Ishikawa (cell line): ENCODE data around the gene TRIP12.

Experiments used
- CEBPB ChIP-seq: IDR thresholded peaks from 2 replicates; pipeline ENCODE4 v1.6.1; 2012
- CREB1 ChIP-seq: IDR thresholded peaks from 2 replicates; pipeline ENCODE4 v1.6.1; 2012; ENCODE audit warnings: low read depth
- EGR1 ChIP-seq: IDR thresholded peaks from 2 replicates; pipeline ENCODE4 v1.6.1; 2012
- EP300 ChIP-seq: IDR thresholded peaks from 2 replicates; pipeline ENCODE4 v1.6.1; 2012; ENCODE audit warnings: borderline replicate concordance
- FOXM1 ChIP-seq: IDR thresholded peaks from 2 replicates; pipeline ENCODE4 v1.6.1; 2012; ENCODE audit warnings: low read depth, borderline replicate concordance
- NFIC ChIP-seq: IDR thresholded peaks from 2 replicates; pipeline ENCODE4 v1.6.1; 2012
- RAD21 ChIP-seq: IDR thresholded peaks from 2 replicates; pipeline ENCODE4 v1.6.1; 2012; ENCODE audit warnings: low read depth
- TAF1 ChIP-seq: IDR thresholded peaks from 2 replicates; pipeline ENCODE4 v1.6.1; 2012; ENCODE audit warnings: low read depth, mild to moderate bottlenecking
- TCF12 ChIP-seq: IDR thresholded peaks from 2 replicates; pipeline ENCODE4 v1.6.1; 2012; ENCODE audit warnings: low read depth
- TEAD4 ChIP-seq: IDR thresholded peaks from 2 replicates; pipeline ENCODE4 v1.6.1; 2012
- YY1 ChIP-seq: IDR thresholded peaks from 2 replicates; pipeline ENCODE4 v1.6.1; 2012; ENCODE audit warnings: low read depth
- ZBTB7A ChIP-seq: IDR thresholded peaks from 2 replicates; pipeline ENCODE4 v1.6.1; 2012; ENCODE audit warnings: low read depth
- TF ChIP-seq, protein P1 (sequence below): IDR thresholded peaks from 2 replicates; pipeline ENCODE4 v1.6.1; 2012
- TF ChIP-seq, protein P2 (sequence below): IDR thresholded peaks from 2 replicates; pipeline ENCODE4 v1.6.1; 2012
- TF ChIP-seq, protein P3 (sequence below): IDR thresholded peaks from 2 replicates; pipeline ENCODE4 v1.6.1; 2012; ENCODE audit warnings: low read depth, mild to moderate bottlenecking

TRIP12 gene

DNA sequence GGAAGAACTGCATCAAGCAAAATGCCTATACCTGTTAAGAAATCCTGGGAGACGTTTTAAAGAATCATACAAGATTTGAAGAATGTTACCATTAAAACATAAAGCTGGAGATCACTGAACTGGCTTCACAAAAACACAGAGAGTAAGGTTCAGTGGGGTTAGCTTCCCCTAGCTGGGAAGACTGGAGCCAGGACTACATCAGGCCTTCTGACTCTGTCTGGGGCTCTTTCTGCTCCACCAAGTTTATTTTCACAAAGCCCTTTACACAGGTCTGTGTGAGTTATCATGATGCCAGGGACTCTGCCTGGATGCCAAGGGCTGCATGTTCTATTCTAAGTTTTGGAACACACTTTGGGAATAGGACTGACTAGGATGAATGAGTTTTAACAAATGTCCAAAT is 160.1 kb downstream of the TRIP12 start:
- TF ChIP-seq TCF12 (no peak), RAD21 (no peak), EP300 (no peak), TEAD4 (no peak), FOXM1 (no peak), NFIC (no peak), YY1 (no peak), CREB1 (no peak), EGR1 (no peak), ZBTB7A (no peak), TAF1 (no peak), CEBPB (no peak)
- TF ChIP-seq, protein P1, sequence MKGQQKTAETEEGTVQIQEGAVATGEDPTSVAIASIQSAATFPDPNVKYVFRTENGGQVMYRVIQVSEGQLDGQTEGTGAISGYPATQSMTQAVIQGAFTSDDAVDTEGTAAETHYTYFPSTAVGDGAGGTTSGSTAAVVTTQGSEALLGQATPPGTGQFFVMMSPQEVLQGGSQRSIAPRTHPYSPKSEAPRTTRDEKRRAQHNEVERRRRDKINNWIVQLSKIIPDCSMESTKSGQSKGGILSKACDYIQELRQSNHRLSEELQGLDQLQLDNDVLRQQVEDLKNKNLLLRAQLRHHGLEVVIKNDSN: no peak
- TF ChIP-seq, protein P2, sequence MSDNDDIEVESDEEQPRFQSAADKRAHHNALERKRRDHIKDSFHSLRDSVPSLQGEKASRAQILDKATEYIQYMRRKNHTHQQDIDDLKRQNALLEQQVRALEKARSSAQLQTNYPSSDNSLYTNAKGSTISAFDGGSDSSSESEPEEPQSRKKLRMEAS: no peak
- TF ChIP-seq, protein P3, sequence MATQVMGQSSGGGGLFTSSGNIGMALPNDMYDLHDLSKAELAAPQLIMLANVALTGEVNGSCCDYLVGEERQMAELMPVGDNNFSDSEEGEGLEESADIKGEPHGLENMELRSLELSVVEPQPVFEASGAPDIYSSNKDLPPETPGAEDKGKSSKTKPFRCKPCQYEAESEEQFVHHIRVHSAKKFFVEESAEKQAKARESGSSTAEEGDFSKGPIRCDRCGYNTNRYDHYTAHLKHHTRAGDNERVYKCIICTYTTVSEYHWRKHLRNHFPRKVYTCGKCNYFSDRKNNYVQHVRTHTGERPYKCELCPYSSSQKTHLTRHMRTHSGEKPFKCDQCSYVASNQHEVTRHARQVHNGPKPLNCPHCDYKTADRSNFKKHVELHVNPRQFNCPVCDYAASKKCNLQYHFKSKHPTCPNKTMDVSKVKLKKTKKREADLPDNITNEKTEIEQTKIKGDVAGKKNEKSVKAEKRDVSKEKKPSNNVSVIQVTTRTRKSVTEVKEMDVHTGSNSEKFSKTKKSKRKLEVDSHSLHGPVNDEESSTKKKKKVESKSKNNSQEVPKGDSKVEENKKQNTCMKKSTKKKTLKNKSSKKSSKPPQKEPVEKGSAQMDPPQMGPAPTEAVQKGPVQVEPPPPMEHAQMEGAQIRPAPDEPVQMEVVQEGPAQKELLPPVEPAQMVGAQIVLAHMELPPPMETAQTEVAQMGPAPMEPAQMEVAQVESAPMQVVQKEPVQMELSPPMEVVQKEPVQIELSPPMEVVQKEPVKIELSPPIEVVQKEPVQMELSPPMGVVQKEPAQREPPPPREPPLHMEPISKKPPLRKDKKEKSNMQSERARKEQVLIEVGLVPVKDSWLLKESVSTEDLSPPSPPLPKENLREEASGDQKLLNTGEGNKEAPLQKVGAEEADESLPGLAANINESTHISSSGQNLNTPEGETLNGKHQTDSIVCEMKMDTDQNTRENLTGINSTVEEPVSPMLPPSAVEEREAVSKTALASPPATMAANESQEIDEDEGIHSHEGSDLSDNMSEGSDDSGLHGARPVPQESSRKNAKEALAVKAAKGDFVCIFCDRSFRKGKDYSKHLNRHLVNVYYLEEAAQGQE: no peak

DNA sequence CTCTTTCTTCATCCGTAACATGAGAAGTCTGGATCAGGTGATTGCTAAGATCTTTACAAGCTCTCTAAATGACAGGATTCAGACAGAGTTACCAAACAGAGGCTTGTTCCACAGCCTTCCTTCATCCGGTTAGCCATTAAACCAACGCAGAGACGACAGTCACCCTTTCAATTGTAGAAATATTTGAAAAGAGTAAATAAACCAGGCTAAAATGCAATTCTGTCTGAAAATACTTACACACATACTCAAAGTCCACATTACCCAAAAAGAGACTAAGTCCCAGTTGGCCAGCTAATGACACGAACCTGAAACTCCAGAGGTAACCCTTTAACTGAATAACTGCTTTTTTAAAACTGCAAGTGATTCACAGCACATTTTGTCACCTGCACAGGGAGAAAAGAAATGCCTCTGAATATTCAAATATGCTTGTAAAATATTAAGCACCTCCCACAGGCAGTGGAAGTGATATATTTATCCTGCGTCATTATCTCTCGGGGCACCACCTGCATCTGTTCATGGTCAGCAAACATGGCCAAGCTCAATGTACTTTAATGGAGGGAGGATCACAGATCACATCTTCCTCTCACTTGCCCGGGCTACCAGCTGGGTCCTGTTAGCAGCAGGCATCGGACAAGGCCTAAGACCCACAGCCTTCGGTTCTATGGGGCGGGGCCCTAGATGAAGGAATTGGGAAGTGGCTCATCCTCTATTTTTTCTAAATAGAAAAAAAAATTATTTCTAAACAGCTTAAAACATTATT is 168.7 kb downstream of the TRIP12 start:
- TF ChIP-seq, protein P3: no peak
- no peak for TF ChIP-seq RAD21
- TF ChIP-seq, protein P1: no peak
- no peak for TF ChIP-seq ZBTB7A
- TF ChIP-seq FOXM1: no peak
- no peak for TF ChIP-seq EGR1
- TF ChIP-seq YY1: no peak
- no peak for TF ChIP-seq TEAD4
- TF ChIP-seq CREB1: no peak
- no peak for TF ChIP-seq TAF1
- TF ChIP-seq, protein P2: no peak

DNA sequence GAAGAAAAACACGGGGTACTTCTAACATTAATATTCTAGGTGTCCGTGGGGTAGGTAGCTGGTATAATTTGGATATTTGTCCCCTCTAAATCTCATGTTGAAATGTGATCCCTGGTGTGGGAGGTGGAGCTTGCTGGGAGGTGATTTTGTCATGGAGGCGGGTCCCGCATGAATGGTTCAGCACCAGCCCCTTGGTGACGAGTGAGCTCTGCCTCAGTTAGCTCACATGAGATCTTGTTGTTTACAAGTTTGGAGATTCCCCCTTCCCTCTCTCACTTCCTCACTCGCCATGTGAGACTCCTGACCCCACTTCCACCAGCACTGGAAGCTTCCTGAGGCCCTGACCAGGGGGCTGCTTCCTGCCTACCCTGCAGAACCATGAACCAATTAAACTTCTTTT is 172.0 kb downstream of the TRIP12 start:
- TF ChIP-seq YY1 (no peak), TAF1 (no peak)
- TF ChIP-seq, protein P3: no peak
- TF ChIP-seq, protein P2: no peak

DNA sequence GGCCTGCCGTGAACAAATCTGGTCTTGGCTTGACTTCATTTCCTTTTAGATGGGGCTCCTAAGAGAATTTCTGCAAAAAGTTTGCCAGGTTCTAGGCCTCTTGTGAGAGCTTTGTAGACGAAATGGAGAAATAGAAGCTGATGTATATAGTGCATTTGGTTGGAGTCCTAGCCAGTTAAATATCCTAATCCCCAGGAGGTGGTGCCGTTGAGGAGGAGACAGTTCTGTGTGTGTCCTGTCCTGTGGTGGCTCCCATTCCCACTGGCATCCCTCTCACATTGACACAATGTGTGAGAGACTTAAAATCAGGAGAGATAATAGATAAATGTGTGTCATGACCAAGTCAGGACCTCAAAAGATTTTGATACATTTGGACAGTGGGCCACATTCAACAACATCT is 172.9 kb downstream of the TRIP12 start:
- TF ChIP-seq, protein P3: no peak
- TF ChIP-seq TCF12 (no peak), RAD21 (no peak), TAF1 (no peak), CREB1 (no peak), CEBPB (no peak), NFIC (no peak), FOXM1 (no peak), EP300 (no peak), ZBTB7A (no peak)
- TF ChIP-seq, protein P2: no peak
